ENCODE measurements around the gene FLAD1. TPM values are rescaled to one million over a fixed set of nuclear protein-coding genes. Genes with fewer than 3 reads are reported as not detected.

FLAD1 gene
- total and polyA plus RNA-seq, 2 of the 4 experiments (the other 2 are of a cell fraction): 26.3 to 37.3 TPM

DNA sequence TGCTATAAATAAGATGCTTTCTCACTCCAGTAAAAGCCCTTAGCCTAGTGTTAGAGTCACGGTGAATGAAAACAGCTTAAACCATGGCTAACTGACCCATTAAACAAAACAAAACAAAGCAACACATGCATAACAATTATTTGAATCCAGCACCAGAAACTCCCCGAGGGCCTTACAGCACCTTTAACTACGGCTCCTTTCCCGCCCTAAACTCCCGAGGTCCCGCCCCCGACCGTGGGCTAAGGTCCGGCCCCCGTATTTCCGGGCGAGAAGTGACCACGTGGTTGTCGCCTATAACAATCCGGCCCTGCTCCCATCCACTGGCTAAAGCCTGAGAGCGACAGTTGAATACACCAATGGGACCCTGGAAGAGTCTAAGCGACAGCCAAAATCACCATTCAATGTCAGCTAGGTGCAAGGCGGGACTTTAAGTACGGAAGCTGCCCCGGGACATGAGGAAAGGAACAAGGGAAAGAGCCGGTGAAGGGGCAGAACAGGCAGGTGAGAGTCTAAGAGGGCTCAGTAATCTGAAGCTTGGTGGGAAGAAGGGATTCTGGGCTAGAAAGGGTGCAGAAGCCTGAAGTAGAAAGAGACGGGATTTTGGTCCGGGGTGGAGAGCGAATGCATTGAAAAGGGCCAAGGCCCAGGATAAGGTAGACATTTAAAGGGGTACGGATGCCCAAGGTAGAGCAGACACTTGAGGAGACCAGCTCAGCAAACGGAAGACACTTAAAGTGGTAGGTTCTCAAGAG lies at the start of gene FLAD1 (continued):
- TF ChIP-seq, protein P1, sequence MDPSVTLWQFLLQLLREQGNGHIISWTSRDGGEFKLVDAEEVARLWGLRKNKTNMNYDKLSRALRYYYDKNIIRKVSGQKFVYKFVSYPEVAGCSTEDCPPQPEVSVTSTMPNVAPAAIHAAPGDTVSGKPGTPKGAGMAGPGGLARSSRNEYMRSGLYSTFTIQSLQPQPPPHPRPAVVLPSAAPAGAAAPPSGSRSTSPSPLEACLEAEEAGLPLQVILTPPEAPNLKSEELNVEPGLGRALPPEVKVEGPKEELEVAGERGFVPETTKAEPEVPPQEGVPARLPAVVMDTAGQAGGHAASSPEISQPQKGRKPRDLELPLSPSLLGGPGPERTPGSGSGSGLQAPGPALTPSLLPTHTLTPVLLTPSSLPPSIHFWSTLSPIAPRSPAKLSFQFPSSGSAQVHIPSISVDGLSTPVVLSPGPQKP (IDR thresholded peaks at IDR 0.05; ENCODE audit: borderline replicate concordance, low read depth, low read length): no peak
- peak; percentile 80 for TF ChIP-seq MXI1 (IDR thresholded peaks at IDR 0.05; ENCODE audit: borderline replicate concordance, low read depth, low read length)
- no peak for TF ChIP-seq POLR2A (IDR thresholded peaks at IDR 0.05; ENCODE audit: low read depth, low read length)

DNA sequence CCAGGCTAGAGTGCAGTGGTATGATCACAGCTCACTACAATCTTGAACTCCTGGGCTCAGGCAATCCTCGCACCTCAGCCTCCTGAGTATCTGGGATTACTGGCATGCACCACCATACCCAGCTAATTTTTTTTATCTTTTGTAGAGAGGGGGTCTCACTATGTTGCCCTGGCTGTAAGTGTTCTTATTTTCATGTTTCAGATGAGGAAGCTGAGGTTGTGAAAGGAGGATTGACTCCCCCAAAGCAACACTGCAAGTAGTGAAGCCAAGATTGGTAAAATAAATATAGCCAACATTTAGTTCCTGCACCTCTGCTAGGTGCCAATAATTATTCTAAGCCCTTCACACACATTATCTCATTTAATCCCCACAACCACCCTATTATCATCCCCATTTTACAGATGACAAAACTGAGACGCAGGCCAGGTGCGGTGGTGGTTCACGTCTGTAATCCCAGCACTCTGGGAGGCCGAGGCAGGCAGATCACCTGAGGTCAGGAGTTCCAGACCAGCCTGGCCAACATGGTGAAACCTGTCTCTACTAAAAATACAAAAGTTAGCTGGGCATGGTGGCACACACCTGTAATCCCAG lies 48.7 kb upstream of the FLAD1 start:
- CTCF ChIA-PET: no interaction called here
- no peak overlapping the region for H2BK5ac ChIP-seq (ENCODE audit: low read depth, low read length, poor library complexity, severe bottlenecking)
- H3K4ac ChIP-seq (ENCODE audit: low read depth, low read length): no peak overlapping the region
- no TSS peak for BruUV-seq (replicated peaks)
- no peak overlapping the region for H3K56ac ChIP-seq (ENCODE audit: extremely low read depth, insufficient read depth, low read length)
- H3K4me2 ChIP-seq (ENCODE audit: low read depth, low read length): no peak overlapping the region
- no peaks in the 10 kb centered on the region for H4K20me1 ChIP-seq (ENCODE audit: insufficient read depth, low read length)
- H2BK120ac ChIP-seq (ENCODE audit: low read depth, low read length): no peak overlapping the region
- H2BK15ac ChIP-seq (ENCODE audit: low read depth, low read length): no peak overlapping the region
- no peak overlapping the region for H2BK20ac ChIP-seq (ENCODE audit: low read depth, low read length)
- H2AK9ac ChIP-seq (replicated peaks; ENCODE audit: low read depth, low read length, poor library complexity): no peak overlapping the region
- ATAC-seq (ENCODE audit: low read depth) (no peak), DNase-seq (no peak)
- POLR2A ChIA-PET (ENCODE audit: unreplicated experiment): no interaction called here
- H3K18ac ChIP-seq (ENCODE audit: low read depth, low read length): no peak overlapping the region
- no peaks in the 10 kb centered on the region for H3K9me3 ChIP-seq (ENCODE audit: control insufficient read depth, insufficient read depth, low read length)
- peaks cover 0 to 14% of the 10 kb centered on the region in 2 experiments; a peak in 2 of 4 replicates for H3K79me1 ChIP-seq (ENCODE audit: low read depth in 1 of 2, low read length in 2 of 2)
- H3K27me3 ChIP-seq (ENCODE audit: control insufficient read depth, insufficient read depth, low read length): no peaks in the 10 kb centered on the region
- H3K9ac ChIP-seq (ENCODE audit: low read depth, low read length): no peak overlapping the region
- no peak overlapping the region for H3K23ac ChIP-seq (ENCODE audit: low read depth, low read length)
- H3K27ac ChIP-seq (ENCODE audit: insufficient read depth, low read length): no peak overlapping the region
- TF ChIP-seq CHD1 (IDR thresholded peaks at IDR 0.05; ENCODE audit: low read depth, low read length) (no peak), RCOR1 (IDR thresholded peaks at IDR 0.05; ENCODE audit: insufficient replicate concordance, low read length) (no peak)
- TF ChIP-seq, protein P2, sequence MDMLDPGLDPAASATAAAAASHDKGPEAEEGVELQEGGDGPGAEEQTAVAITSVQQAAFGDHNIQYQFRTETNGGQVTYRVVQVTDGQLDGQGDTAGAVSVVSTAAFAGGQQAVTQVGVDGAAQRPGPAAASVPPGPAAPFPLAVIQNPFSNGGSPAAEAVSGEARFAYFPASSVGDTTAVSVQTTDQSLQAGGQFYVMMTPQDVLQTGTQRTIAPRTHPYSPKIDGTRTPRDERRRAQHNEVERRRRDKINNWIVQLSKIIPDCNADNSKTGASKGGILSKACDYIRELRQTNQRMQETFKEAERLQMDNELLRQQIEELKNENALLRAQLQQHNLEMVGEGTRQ (IDR thresholded peaks at IDR 0.05; ENCODE audit: low read depth, low read length): no peak
- dilution Hi-C loops (cut with HindIII; ENCODE audit: low sequenced_read_pairs, unreplicated experiment): no loop called here
- H4K91ac ChIP-seq (ENCODE audit: insufficient read depth, low read depth, low read length): no peak overlapping the region
- no peak overlapping the region for H3K14ac ChIP-seq (replicated peaks; ENCODE audit: low read depth, low read length)
- peaks cover 2% of the 10 kb centered on the region for H3K4me1 ChIP-seq (ENCODE audit: control insufficient read depth, insufficient read depth, low read length)
- no peak overlapping the region for H4K8ac ChIP-seq (ENCODE audit: low read depth in 2 of 2, low read length in 2 of 2)
- peaks cover 11% of the 10 kb centered on the region; the same call in 1 of the 2 replicates for H3K9me1 ChIP-seq (ENCODE audit: insufficient read depth, low read length)
- intact Hi-C loops (cut with micrococcal nuclease): no loop called here
- in situ Hi-C loops (cut with MboI; ENCODE audit: low sequenced_read_pairs): no loop called here
- WGBS, 2 experiments (ENCODE audit: extremely low coverage in 2 of 2, insufficient read length in 1 of 2): 100% methylated on average over 2 of the region's 5 CpGs; no CpG with 5 or more reads in 1 of the 2 experiments
- H2AK5ac ChIP-seq (ENCODE audit: low read depth, low read length): no peak overlapping the region
- no peak overlapping the region for H3K4me3 ChIP-seq (ENCODE audit: insufficient read depth, low read depth, low read length)
- H4K5ac ChIP-seq (ENCODE audit: low read depth, low read length): no peak overlapping the region
- no peaks in the 10 kb centered on the region for H3K36me3 ChIP-seq (ENCODE audit: control insufficient read depth, insufficient read depth, low read length)
- H2AFZ ChIP-seq (replicated peaks; ENCODE audit: low read length, poor library complexity): no peak overlapping the region
